SK-N-SH (cell line): ENCODE data around the gene PHF21A. TPM values are rescaled to one million over a fixed set of nuclear protein-coding genes. Genes with fewer than 3 reads are reported as not detected.

Experiments used
- CTCF ChIA-PET: fragments of 300-600, 350-600 bp; formaldehyde crosslinking; extraction: SDS; loops from one replicate; lab custom pipeline; 2021; lab: Yijun Ruan, JAX
- POLR2A ChIA-PET: fragments of 350-600 bp; sonication (Branson Sonifier 250); formaldehyde crosslinking; extraction: SDS; loops from one replicate; lab custom pipeline; 2020; ENCODE audit warnings: antibody characterized with exemption, inconsistent platforms; lab: Yijun Ruan, JAX
- DNase-seq: peaks from one replicate; pipeline ENCODE4 v3.0.0; 2012
- H2AFZ ChIP-seq: fragments of 200-600 bp; sonication (generic); 2 replicates; pipeline ENCODE4 v1.8.1; 2016; ENCODE audit warnings: antibody characterized with exemption, mild to moderate bottlenecking, low read depth
- H3F3A ChIP-seq: fragments of 200-600 bp; sonication (generic); replicated peaks from 2 replicates; pipeline ENCODE3; 2016; ENCODE audit warnings: antibody characterized with exemption, mild to moderate bottlenecking; ENCODE audit not compliant: insufficient read depth
- H3K27ac ChIP-seq, 2 experiments: fragments of 200-500 bp in 1 of 2; fragments of 200-600 bp in 1 of 2; sonication (Bioruptor generic) in 1 of 2; sonication (generic), shearing (Covaris generic) in 1 of 2; 2 replicates each; pipeline versions ENCODE4 v1.5.1 to v1.6.1; 2014 to 2016; ENCODE audit warnings: low read depth in 2 of 2, inconsistent platforms in 1 of 2, low read length in 1 of 2, mild to moderate bottlenecking in 1 of 2, mixed read lengths in 1 of 2
- H3K27me3 ChIP-seq: fragments of 200-600 bp; sonication (generic), shearing (Covaris generic); 2 replicates; pipeline ENCODE4 v1.6.1; 2016; ENCODE audit warnings: mixed run types; ENCODE audit not compliant: insufficient read depth
- H3K36me3 ChIP-seq, 2 experiments: fragments of 200-500 bp in 1 of 2; fragments of 200-600 bp in 1 of 2; sonication (Bioruptor generic) in 1 of 2; sonication (generic) in 1 of 2; replicated peaks in 1 of 2; 2 replicates each; pipeline versions ENCODE3 to v1.5.1; 2014 to 2016; ENCODE audit warnings: low read length in 1 of 2, mild to moderate bottlenecking in 1 of 2; ENCODE audit not compliant: insufficient read depth in 2 of 2, control insufficient read depth in 1 of 2
- H3K4me1 ChIP-seq, 2 experiments: fragments of 200-500 bp in 1 of 2; fragments of 200-600 bp in 1 of 2; sonication (Bioruptor generic) in 1 of 2; sonication (generic), shearing (Covaris generic) in 1 of 2; 2 replicates each; pipeline versions ENCODE4 v1.5.1 to v1.6.1; 2014 to 2016; ENCODE audit warnings: low read depth in 1 of 2, low read length in 1 of 2, mixed run types in 1 of 2; ENCODE audit not compliant: insufficient read depth in 2 of 2, control insufficient read depth in 1 of 2
- H3K4me2 ChIP-seq: fragments of 200-600 bp; sonication (generic), shearing (Covaris generic); 2 replicates; pipeline ENCODE4 v1.6.1; 2017; ENCODE audit warnings: mixed run types
- H3K4me3 ChIP-seq, 2 experiments: fragments of 200-500 bp in 1 of 2; fragments of 200-600 bp in 1 of 2; sonication (Bioruptor generic) in 1 of 2; sonication (generic), shearing (Covaris generic) in 1 of 2; 2 replicates each; pipeline versions ENCODE4 v1.5.1 to v1.8.1; 2014 to 2016; ENCODE audit warnings: low read depth in 2 of 2, inconsistent platforms in 1 of 2, low read length in 1 of 2, mild to moderate bottlenecking in 1 of 2, mixed read lengths in 1 of 2, moderate library complexity in 1 of 2
- H3K79me2 ChIP-seq: fragments of 200-600 bp; sonication (generic); 2 replicates; pipeline ENCODE4 v1.8.1; 2017; ENCODE audit warnings: mild to moderate bottlenecking; ENCODE audit not compliant: insufficient read depth
- H3K9ac ChIP-seq: fragments of 200-600 bp; sonication (generic); 2 replicates; pipeline ENCODE4 v1.6.1; 2017; ENCODE audit warnings: mixed run types
- H3K9me2 ChIP-seq: fragments of 200-600 bp; sonication (generic); 2 replicates; pipeline ENCODE4 v1.6.1; 2017; ENCODE audit warnings: mixed run types
- H3K9me3 ChIP-seq: fragments of 200-600 bp; sonication (generic); 2 replicates; pipeline ENCODE4 v1.6.1; 2017; ENCODE audit warnings: mixed run types, mild to moderate bottlenecking, moderate library complexity
- H4K20me1 ChIP-seq: fragments of 200-600 bp; sonication (generic); 2 replicates; pipeline ENCODE4 v1.6.1; 2017; ENCODE audit warnings: mild to moderate bottlenecking, mixed run types; ENCODE audit not compliant: insufficient read depth
- ELF1 ChIP-seq: IDR thresholded peaks from 2 replicates; pipeline ENCODE4 v1.4.0; 2012
- EZH2phosphoT487 ChIP-seq: fragments of 200-600 bp; sonication (generic); IDR thresholded peaks from 2 replicates; pipeline ENCODE4 v1.6.1; 2017; ENCODE audit warnings: low read depth, mixed run types, mild to moderate bottlenecking, antibody characterized with exemption, moderate library complexity, borderline replicate concordance
- FOXJ3 ChIP-seq: sonication (generic); formaldehyde crosslinking; IDR thresholded peaks from 2 replicates; pipeline ENCODE4 v1.5.1; 2020; ENCODE audit warnings: mild to moderate bottlenecking, missing genetic modification reagents
- GABPA ChIP-seq: IDR thresholded peaks from 2 replicates; pipeline ENCODE4 v1.4.0; 2012; ENCODE audit warnings: low read depth, mild to moderate bottlenecking
- MXI1 ChIP-seq: IDR thresholded peaks from 2 replicates; pipeline ENCODE4 v1.6.1; 2012; ENCODE audit warnings: mild to moderate bottlenecking, low read depth, low read length, improper control_type of control experiment
- NRF1 ChIP-seq: IDR thresholded peaks from 2 replicates; pipeline ENCODE4 v1.6.1; 2012; ENCODE audit warnings: low read depth, mild to moderate bottlenecking, low read length
- RAD21 ChIP-seq: IDR thresholded peaks from 2 replicates; pipeline ENCODE4 v1.6.1; 2012; ENCODE audit warnings: mild to moderate bottlenecking, low read length
- RXRA ChIP-seq: IDR thresholded peaks from 2 replicates; pipeline ENCODE4 v1.4.0; 2012; ENCODE audit warnings: low read depth, mild to moderate bottlenecking, borderline replicate concordance
- TAF1 ChIP-seq: IDR thresholded peaks from 2 replicates; pipeline ENCODE4 v1.6.1; 2012; ENCODE audit warnings: low read depth, mild to moderate bottlenecking, low read length, moderate library complexity, borderline replicate concordance
- TCF12 ChIP-seq: IDR thresholded peaks from 2 replicates; pipeline ENCODE4 v1.4.0; 2012
- USF2 ChIP-seq: fragments of 150-350 bp; IDR thresholded peaks from 2 replicates; pipeline ENCODE4 v1.6.1; 2017; ENCODE audit warnings: antibody characterized with exemption, low read length, low read depth, borderline replicate concordance
- YY1 ChIP-seq: IDR thresholded peaks from 2 replicates; pipeline ENCODE4 v1.4.0; 2012; ENCODE audit warnings: low read depth, mild to moderate bottlenecking
- WGBS: methylation state at CpG from one replicate; pipeline ENCODE4 v1.1.6; 2017; ENCODE audit warnings: low lambda C conversion rate; 5-methylcytosine and 5-hydroxymethylcytosine counted together
- polyA plus RNA-seq, 3 experiments: library from polyadenylated mRNA; depleted of rRNA; stranded (reverse); fragments of >200 nt; gene quantifications; 2 replicates each; pipeline ENCODE4 v1.2.3, GENCODE V29; 2012
- TF ChIP-seq, protein P1 (sequence below): IDR thresholded peaks from 2 replicates; pipeline ENCODE4 v1.4.0; 2012; ENCODE audit warnings: low read depth, borderline replicate concordance
- TF ChIP-seq, protein P2 (sequence below): fragments of 150-350 bp; IDR thresholded peaks from 2 replicates; pipeline ENCODE4 v1.6.1; 2016; ENCODE audit warnings: mild to moderate bottlenecking, low read depth, low read length
- TF ChIP-seq, protein P3 (sequence below): IDR thresholded peaks from 2 replicates; pipeline ENCODE4 v1.4.0; 2012; ENCODE audit warnings: low read depth

Gene PHF21A
- polyA plus RNA-seq, 1 of the 3 experiments (the other 2 are of a cell fraction) = 18.8 TPM

GRCh38 chr11:45942381-45942780 is 178.9 kb downstream of the PHF21A start (continued):
- TF ChIP-seq RAD21 (no peak), FOXJ3 (CRISPR knock-in tag) (no peak), USF2 (no peak), EZH2phosphoT487 (no peak)
- TF ChIP-seq, all 33 proteins: peak for 0

DNA sequence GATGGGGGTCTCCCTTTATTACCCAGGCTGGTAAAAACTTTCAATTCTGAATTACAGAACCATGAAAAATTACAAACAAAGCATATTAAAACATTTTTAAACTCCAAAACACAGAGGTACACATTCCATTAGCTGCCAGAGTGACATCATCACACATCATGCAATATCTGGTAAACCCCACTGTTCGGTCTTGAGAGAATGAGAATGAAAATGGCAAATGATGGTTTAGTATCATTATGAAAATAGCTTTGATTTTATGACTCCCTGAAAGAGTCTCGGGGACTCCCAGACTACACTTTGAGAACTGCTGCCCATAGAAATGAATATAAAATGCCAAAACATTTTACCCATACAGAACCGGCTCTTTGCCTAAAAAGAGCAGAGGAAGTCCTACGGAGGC is 180.0 kb downstream of the PHF21A start:
- no peaks in the 10 kb centered on the region for H4K20me1 ChIP-seq
- TF ChIP-seq YY1 (no peak), GABPA (no peak), TCF12 (no peak), TAF1 (no peak)
- ChIA-PET POLR2A (no interaction called here), CTCF (interaction anchor here (1.6 to 1.8 kb wide), 2 partner anchors 23 to 66 kb away, joined by 8 read pairs; no protein-coding TSS in a partner anchor)
- H3K9me2 ChIP-seq = no peaks in the 10 kb centered on the region
- no peak overlapping the region for H2AFZ ChIP-seq
- H3K4me1 ChIP-seq = no peaks in the 10 kb centered on the region
- no peaks in the 10 kb centered on the region for H3K27me3 ChIP-seq
- no peaks in the 10 kb centered on the region for H3K79me2 ChIP-seq
- H3K4me3 ChIP-seq = no peak overlapping the region
- no peaks in the 10 kb centered on the region for H3K9me3 ChIP-seq
- peaks cover 30 to 50% of the 10 kb centered on the region in 2 experiments for H3K36me3 ChIP-seq
- no peak overlapping the region for H3K27ac ChIP-seq
- H3K9ac ChIP-seq = no peak overlapping the region
- DNase-seq = no peak
- 100% methylated on average over 4 of the region's 4 CpGs for WGBS
- no peak overlapping the region for H3K4me2 ChIP-seq
- H3F3A ChIP-seq = no peaks in the 10 kb centered on the region

DNA sequence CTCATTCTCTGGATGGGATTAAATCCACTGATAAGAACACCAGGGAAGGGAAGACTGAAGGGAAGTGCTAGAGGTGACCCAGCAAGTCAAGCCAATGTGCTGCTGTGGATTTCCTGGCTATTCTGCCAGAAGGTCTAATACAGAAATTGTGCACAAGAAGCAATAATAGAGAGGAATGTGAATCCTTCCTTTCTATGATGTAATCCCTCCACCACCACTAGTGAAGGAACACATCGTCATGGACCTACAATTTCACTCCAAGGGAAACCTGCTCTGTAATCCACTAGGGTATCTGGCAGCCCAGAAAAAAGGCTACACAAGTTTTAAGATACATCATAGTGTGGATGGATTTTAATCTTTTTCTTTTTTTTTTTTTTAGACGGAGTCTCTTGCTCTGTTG is 181.4 kb downstream of the PHF21A start:
- no peak overlapping the region for H3K27ac ChIP-seq
- no peak overlapping the region for H3K4me3 ChIP-seq
- WGBS = 96% methylated on average over 2 of the region's 2 CpGs
- no peaks in the 10 kb centered on the region for H3K9me3 ChIP-seq
- H3K27me3 ChIP-seq = no peaks in the 10 kb centered on the region
- CTCF ChIA-PET = no interaction called here
- H3K9ac ChIP-seq = no peak overlapping the region
- no peaks in the 10 kb centered on the region; a peak in 1 of 4 replicates for H3K4me1 ChIP-seq
- no peaks in the 10 kb centered on the region for H3K79me2 ChIP-seq
- no peaks in the 10 kb centered on the region for H3K9me2 ChIP-seq
- H2AFZ ChIP-seq = no peak overlapping the region
- H3F3A ChIP-seq = no peaks in the 10 kb centered on the region
- H3K4me2 ChIP-seq = no peak overlapping the region
- H4K20me1 ChIP-seq = no peaks in the 10 kb centered on the region
- TF ChIP-seq, protein P1, sequence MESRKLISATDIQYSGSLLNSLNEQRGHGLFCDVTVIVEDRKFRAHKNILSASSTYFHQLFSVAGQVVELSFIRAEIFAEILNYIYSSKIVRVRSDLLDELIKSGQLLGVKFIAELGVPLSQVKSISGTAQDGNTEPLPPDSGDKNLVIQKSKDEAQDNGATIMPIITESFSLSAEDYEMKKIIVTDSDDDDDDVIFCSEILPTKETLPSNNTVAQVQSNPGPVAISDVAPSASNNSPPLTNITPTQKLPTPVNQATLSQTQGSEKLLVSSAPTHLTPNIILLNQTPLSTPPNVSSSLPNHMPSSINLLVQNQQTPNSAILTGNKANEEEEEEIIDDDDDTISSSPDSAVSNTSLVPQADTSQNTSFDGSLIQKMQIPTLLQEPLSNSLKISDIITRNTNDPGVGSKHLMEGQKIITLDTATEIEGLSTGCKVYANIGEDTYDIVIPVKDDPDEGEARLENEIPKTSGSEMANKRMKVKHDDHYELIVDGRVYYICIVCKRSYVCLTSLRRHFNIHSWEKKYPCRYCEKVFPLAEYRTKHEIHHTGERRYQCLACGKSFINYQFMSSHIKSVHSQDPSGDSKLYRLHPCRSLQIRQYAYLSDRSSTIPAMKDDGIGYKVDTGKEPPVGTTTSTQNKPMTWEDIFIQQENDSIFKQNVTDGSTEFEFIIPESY = no peak
- TF ChIP-seq ELF1 (no peak), TAF1 (no peak), MXI1 (no peak), USF2 (no peak), RXRA (no peak), NRF1 (no peak)
- TF ChIP-seq, protein P2, sequence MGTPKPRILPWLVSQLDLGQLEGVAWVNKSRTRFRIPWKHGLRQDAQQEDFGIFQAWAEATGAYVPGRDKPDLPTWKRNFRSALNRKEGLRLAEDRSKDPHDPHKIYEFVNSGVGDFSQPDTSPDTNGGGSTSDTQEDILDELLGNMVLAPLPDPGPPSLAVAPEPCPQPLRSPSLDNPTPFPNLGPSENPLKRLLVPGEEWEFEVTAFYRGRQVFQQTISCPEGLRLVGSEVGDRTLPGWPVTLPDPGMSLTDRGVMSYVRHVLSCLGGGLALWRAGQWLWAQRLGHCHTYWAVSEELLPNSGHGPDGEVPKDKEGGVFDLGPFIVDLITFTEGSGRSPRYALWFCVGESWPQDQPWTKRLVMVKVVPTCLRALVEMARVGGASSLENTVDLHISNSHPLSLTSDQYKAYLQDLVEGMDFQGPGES = no peak
- TF ChIP-seq, protein P3, sequence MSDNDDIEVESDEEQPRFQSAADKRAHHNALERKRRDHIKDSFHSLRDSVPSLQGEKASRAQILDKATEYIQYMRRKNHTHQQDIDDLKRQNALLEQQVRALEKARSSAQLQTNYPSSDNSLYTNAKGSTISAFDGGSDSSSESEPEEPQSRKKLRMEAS = no peak
- TF ChIP-seq, all 33 proteins: peak for 0
- DNase-seq = no peak
- peaks cover 19 to 51% of the 10 kb centered on the region in 2 experiments for H3K36me3 ChIP-seq
- POLR2A ChIA-PET = no interaction called here
